ENCODE data around the gene KCNK17.

The KCNK17 gene

GRCh38 chr6:39314273-39314795 is at the start of gene KCNK17:
TSS of gene KCNK17 (minus strand) at chr6:39314419. CDS start at chr6:39314320, 99 bp downstream.
- DNase-seq (ENCODE audit: low read depth in 2 of 2) = no peak
- H3K4me3 ChIP-seq (replicated peaks in 1 of 2; ENCODE audit: low read depth in 2 of 2, low read length in 2 of 2) = no peak within 1 kb of the TSS
- TF ChIP-seq, protein P1, sequence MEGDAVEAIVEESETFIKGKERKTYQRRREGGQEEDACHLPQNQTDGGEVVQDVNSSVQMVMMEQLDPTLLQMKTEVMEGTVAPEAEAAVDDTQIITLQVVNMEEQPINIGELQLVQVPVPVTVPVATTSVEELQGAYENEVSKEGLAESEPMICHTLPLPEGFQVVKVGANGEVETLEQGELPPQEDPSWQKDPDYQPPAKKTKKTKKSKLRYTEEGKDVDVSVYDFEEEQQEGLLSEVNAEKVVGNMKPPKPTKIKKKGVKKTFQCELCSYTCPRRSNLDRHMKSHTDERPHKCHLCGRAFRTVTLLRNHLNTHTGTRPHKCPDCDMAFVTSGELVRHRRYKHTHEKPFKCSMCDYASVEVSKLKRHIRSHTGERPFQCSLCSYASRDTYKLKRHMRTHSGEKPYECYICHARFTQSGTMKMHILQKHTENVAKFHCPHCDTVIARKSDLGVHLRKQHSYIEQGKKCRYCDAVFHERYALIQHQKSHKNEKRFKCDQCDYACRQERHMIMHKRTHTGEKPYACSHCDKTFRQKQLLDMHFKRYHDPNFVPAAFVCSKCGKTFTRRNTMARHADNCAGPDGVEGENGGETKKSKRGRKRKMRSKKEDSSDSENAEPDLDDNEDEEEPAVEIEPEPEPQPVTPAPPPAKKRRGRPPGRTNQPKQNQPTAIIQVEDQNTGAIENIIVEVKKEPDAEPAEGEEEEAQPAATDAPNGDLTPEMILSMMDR (IDR thresholded peaks at IDR 0.05; ENCODE audit: low read depth, low read length) = no peak

DNA sequence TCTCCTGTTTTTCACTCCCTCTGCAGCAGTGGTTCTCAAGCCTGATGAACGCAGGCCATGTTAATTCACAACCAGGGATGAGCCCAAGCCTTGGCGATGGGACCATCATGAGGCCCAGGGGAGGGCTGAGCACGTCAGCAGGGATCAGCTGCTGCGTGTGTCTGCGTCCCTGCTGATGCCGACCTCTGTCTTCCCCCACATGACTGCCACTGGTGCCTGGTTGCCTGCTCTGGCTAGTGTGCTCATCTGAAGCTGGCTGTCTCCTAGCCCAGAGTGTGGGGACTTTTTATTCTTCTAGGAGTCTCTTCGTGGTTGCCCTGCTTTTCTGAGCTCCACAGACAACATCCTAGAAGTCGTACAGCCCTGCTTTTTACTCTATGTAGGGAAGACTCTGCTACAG is 49.1 kb upstream of the KCNK17 start:
- TF ChIP-seq, protein P1 (IDR thresholded peaks at IDR 0.05; ENCODE audit: low read depth, low read length) = no peak
- DNase-seq (ENCODE audit: low read depth in 2 of 2) = no peak
- H3K4me3 ChIP-seq (replicated peaks in 1 of 2; ENCODE audit: low read depth in 2 of 2, low read length in 2 of 2) = no peak overlapping the region

DNA sequence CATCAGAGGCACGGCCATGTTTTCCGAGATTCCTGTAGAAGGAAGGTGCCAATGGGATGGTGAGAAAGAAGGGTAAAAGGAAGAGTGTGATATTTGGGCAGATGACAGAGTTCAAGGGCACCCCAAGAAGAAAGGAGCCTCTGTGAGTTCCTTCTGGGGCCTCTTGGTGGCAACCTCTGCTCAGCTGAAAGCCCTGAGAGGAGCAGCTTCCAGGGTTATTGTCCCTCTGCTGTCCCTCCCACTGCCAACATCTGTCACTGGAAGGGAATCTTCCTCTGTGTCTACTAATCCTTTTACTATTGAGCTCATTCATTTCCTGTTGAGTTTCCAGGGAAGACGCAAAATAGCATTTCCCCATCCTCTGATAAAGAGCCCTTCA is 48.3 kb upstream of the KCNK17 start:
- no peak overlapping the region for H3K4me3 ChIP-seq (replicated peaks in 1 of 2; ENCODE audit: low read depth in 2 of 2, low read length in 2 of 2)
- peak in 1 of 2 donors; percentile 38 for DNase-seq (ENCODE audit: low read depth in 2 of 2)
- TF ChIP-seq, protein P1 (IDR thresholded peaks at IDR 0.05; ENCODE audit: low read depth, low read length) = peak; percentile 8

DNA sequence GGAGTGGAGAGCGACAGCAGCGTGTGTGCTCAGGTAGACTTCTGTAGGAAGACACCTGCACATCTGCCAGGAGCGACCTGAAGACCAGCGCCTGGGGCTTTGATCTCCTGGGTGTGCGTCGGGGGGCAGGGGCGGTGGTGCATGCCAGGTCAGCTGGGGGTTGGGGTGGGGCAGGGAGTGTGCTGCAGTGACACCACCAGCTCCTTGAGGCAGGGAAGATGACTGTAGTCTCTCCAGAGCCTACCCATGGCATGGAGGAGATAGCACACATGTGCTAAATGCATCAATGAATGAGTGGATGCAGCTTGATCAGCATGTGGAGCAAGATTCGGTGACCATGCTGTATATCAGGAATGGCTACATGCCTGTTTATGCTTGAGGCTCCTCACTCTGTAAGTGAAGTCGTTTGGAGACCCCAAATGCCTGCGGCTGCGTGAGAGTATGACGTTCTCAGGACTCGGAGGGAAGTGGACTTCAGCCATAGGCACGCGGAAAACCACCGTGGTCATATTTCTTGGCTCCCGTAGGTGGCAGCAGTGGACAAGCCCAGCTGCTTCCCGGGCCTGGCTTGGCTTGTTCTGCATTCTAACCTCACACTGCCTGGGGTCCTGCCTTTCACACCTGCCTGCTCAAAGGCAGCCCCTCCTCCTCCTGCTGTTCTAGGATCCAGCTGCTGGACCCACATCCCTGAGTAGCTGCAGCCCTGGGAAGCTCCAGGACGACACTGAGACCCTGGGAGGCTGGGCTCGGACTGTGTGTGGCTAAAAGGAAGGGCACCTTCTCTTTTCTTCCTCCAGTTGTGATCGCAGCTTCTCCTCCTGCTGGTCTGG is 47.7 kb upstream of the KCNK17 start:
- no peak overlapping the region for H3K4me3 ChIP-seq (replicated peaks in 1 of 2; ENCODE audit: low read depth in 2 of 2, low read length in 2 of 2)
- peak; percentile 71 to 72 for DNase-seq (ENCODE audit: low read depth in 2 of 2)
- TF ChIP-seq, protein P1 (IDR thresholded peaks at IDR 0.05; ENCODE audit: low read depth, low read length) = peak; percentile 87

DNA sequence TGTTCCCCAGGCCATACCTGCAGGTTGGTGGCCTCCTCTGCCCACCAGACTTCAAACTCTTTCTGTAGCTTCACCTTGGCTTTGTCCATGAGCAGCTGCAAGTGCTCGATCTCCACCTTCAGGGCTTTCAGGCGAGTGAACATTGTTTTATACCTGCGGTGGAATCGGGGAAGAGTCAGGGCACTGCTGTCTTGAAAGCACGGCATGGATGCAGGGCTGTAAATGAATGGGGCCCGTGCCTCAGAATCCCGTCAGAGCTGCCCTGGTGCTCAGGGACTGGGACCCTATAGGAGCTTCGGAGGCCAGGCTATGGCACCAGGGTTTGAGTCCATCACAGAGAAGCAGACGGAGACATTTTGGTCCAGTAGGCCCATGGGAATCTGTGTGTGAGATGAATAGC is 46.2 kb upstream of the KCNK17 start:
- no peak overlapping the region for H3K4me3 ChIP-seq (replicated peaks in 1 of 2; ENCODE audit: low read depth in 2 of 2, low read length in 2 of 2)
- TF ChIP-seq, protein P1 (IDR thresholded peaks at IDR 0.05; ENCODE audit: low read depth, low read length) = no peak
- DNase-seq (ENCODE audit: low read depth in 2 of 2) = no peak

- DNase-seq (ENCODE audit: low read depth in 2 of 2) = peak; percentile 77 to 82
- TF ChIP-seq, protein P1 (IDR thresholded peaks at IDR 0.05; ENCODE audit: low read depth, low read length) = no peak
Observed at GRCh38 chr6:39357998-39358686, 43.9 kb upstream of the KCNK17 start.

More at GRCh38 chr6:39357998-39358686, 43.9 kb upstream of the KCNK17 start:
- H3K4me3 ChIP-seq (replicated peaks in 1 of 2; ENCODE audit: low read depth in 2 of 2, low read length in 2 of 2) = no peak overlapping the region

Measured in cardiac fibroblast (primary cell).